GM18526 (cell line): ENCODE results near the gene FDX2.

Source experiments
- POLR2A ChIP-seq: IDR thresholded peaks from 3 replicates; pipeline ENCODE4 v1.6.1; 2011; ENCODE audit not compliant: insufficient read length; ENCODE audit errors: extremely low read depth

Gene FDX2

GRCh38 chr19:10315335-10316214 is at the start of gene FDX2:
TSS of gene FDX2 (minus strand) at chr19:10316015. CDS start at chr19:10315996, 19 bp downstream.
- peak; percentile 78 for TF ChIP-seq POLR2A

- TF ChIP-seq POLR2A = no peak
Measured at GRCh38 chr19:10365518-10365917, 49.7 kb upstream of the FDX2 start.

- TF ChIP-seq POLR2A = no peak
Measured at GRCh38 chr19:10364644-10365043, 48.8 kb upstream of the FDX2 start.

GRCh38 chr19:10363789-10364281 is 48.0 kb upstream of the FDX2 start:
- no peak for TF ChIP-seq POLR2A

- TF ChIP-seq POLR2A = no peak
Measured at GRCh38 chr19:10362259-10362658, 46.4 kb upstream of the FDX2 start.

- TF ChIP-seq POLR2A = no peak
Measured at GRCh38 chr19:10361569-10362011, 45.8 kb upstream of the FDX2 start.

GRCh38 chr19:10356431-10356830 is 40.6 kb upstream of the FDX2 start:
- TF ChIP-seq POLR2A = no peak

- TF ChIP-seq POLR2A = no peak
Measured at GRCh38 chr19:10353793-10354391, 38.1 kb upstream of the FDX2 start.

- no peak for TF ChIP-seq POLR2A
Measured at GRCh38 chr19:10352764-10353671, 37.2 kb upstream of the FDX2 start.

- TF ChIP-seq POLR2A = no peak
Measured at GRCh38 chr19:10346509-10346908, 30.7 kb upstream of the FDX2 start.

GRCh38 chr19:10344780-10345179 is 29.0 kb upstream of the FDX2 start:
- no peak for TF ChIP-seq POLR2A

- TF ChIP-seq POLR2A = no peak
Measured at GRCh38 chr19:10343495-10343894, 27.7 kb upstream of the FDX2 start.

GRCh38 chr19:10339977-10340376 is 24.2 kb upstream of the FDX2 start:
- no peak for TF ChIP-seq POLR2A

- TF ChIP-seq POLR2A = peak; percentile 80
Measured at GRCh38 chr19:10339380-10339960, 23.7 kb upstream of the FDX2 start, which contains the start of gene ICAM3. TSS of gene ICAM3 (minus strand) at chr19:10339624. CDS start at chr19:10339614, 10 bp downstream.

GRCh38 chr19:10338940-10339339 is 23.1 kb upstream of the FDX2 start:
- no peak for TF ChIP-seq POLR2A

- no peak for TF ChIP-seq POLR2A
Measured at GRCh38 chr19:10335352-10335985, 19.7 kb upstream of the FDX2 start.
